GM18508 (cell line): ENCODE measurements around the gene SDK2.
"Not testable (repeated sequence)": the region's sequence is repeated elsewhere in the genome, so short reads cannot be mapped to it uniquely, and the experiment has no call there.

Source experiments
- ATAC-seq: cut with Tn5 transposase; IDR thresholded peaks from one replicate; pipeline ENCODE4 v1.9.1; 2021; ENCODE audit warnings: moderate number of reproducible peaks; ENCODE audit not compliant: insufficient read depth, unreplicated experiment

The SDK2 gene

GRCh38 chr17:73470316-73470826, 173.9 kb downstream of the SDK2 start:
- ATAC-seq, result no peak

- no peak for ATAC-seq
Measured at GRCh38 chr17:73469311-73469710, 174.9 kb downstream of the SDK2 start.

GRCh38 chr17:73468221-73468620, 176.0 kb downstream of the SDK2 start:
- ATAC-seq, result no peak

- no peak for ATAC-seq
Measured at GRCh38 chr17:73467651-73468050, 176.6 kb downstream of the SDK2 start.

- no peak for ATAC-seq
Measured at GRCh38 chr17:73466704-73467433, 177.4 kb downstream of the SDK2 start.

GRCh38 chr17:73465953-73466230, 178.4 kb downstream of the SDK2 start:
- no peak for ATAC-seq

GRCh38 chr17:73465130-73465952, 178.9 kb downstream of the SDK2 start:
- ATAC-seq, result no peak

- no peak for ATAC-seq
Measured at GRCh38 chr17:73464447-73464846, 179.8 kb downstream of the SDK2 start.

- ATAC-seq, result no peak
Measured at GRCh38 chr17:73463821-73464220, 180.4 kb downstream of the SDK2 start.

GRCh38 chr17:73462823-73463222, 181.4 kb downstream of the SDK2 start:
- no peak for ATAC-seq

GRCh38 chr17:73459980-73460379, 184.3 kb downstream of the SDK2 start:
- ATAC-seq, result no peak

GRCh38 chr17:73455767-73456166, 188.5 kb downstream of the SDK2 start:
- no peak for ATAC-seq

GRCh38 chr17:73455050-73455687, 189.1 kb downstream of the SDK2 start:
- ATAC-seq, result no peak

GRCh38 chr17:73453494-73453893, 190.8 kb downstream of the SDK2 start:
- ATAC-seq, result not testable (repeated sequence)

- ATAC-seq, result no peak
Measured at GRCh38 chr17:73453090-73453489, 191.2 kb downstream of the SDK2 start.

- no peak for ATAC-seq
Measured at GRCh38 chr17:73452009-73452408, 192.2 kb downstream of the SDK2 start.

- no peak for ATAC-seq
Measured at GRCh38 chr17:73447319-73447718, 196.9 kb downstream of the SDK2 start.

- ATAC-seq, result no peak
Measured at GRCh38 chr17:73446617-73447016, 197.6 kb downstream of the SDK2 start.

- ATAC-seq, result no peak
Measured at GRCh38 chr17:73445466-73445865, 198.8 kb downstream of the SDK2 start.

GRCh38 chr17:73444021-73444420, 200.2 kb downstream of the SDK2 start:
- no peak for ATAC-seq

GRCh38 chr17:73439597-73439996, 204.6 kb downstream of the SDK2 start:
- ATAC-seq, result no peak
